Smooth muscle cell (in vitro differentiated cells): ENCODE measurements around the gene DOP1A. TPM values are rescaled to one million over a fixed set of nuclear protein-coding genes. Genes with fewer than 3 reads are reported as not detected.

ENCODE experiments used
- DNase-seq: peaks from one replicate; lab custom pipeline; 2025; ENCODE audit not compliant: unreplicated experiment; lab: John Stamatoyannopoulos, UW
- H2AFZ ChIP-seq: fragments of 200-600 bp; sonication (generic); 2 replicates; pipeline ENCODE4 v1.6.0; 2016; ENCODE audit warnings: antibody characterized with exemption, low read depth, mild to moderate bottlenecking
- H3F3A ChIP-seq: fragments of 200-600 bp; sonication (generic); 2 replicates; pipeline ENCODE4 v1.6.0; 2017; ENCODE audit warnings: antibody characterized with exemption, low read depth
- H3K27ac ChIP-seq: fragments of 200-600 bp; sonication (generic); 2 replicates; pipeline ENCODE4 v1.5.1; 2016; ENCODE audit warnings: low read depth, mild to moderate bottlenecking
- H3K27me3 ChIP-seq: fragments of 200-600 bp; sonication (generic); 2 replicates; pipeline ENCODE4 v1.6.1; 2016; ENCODE audit warnings: low read depth, mild to moderate bottlenecking
- H3K36me3 ChIP-seq: fragments of 200-600 bp; sonication (generic); 2 replicates; pipeline ENCODE4 v1.5.1; 2016; ENCODE audit warnings: low read depth
- H3K4me1 ChIP-seq: fragments of 200-600 bp; sonication (generic); 2 replicates; pipeline ENCODE4 v1.5.1; 2016; ENCODE audit warnings: low read depth
- H3K4me2 ChIP-seq: fragments of 200-600 bp; sonication (generic); 2 replicates; pipeline ENCODE4 v1.6.0; 2016; ENCODE audit warnings: mild to moderate bottlenecking
- H3K4me3 ChIP-seq: fragments of 200-600 bp; sonication (generic); 2 replicates; pipeline ENCODE4 v1.5.1; 2016; ENCODE audit warnings: mild to moderate bottlenecking
- H3K79me2 ChIP-seq: fragments of 200-600 bp; sonication (generic); 2 replicates; pipeline ENCODE4 v1.6.0; 2016; ENCODE audit warnings: low read depth, mild to moderate bottlenecking
- H3K9ac ChIP-seq: fragments of 200-600 bp; sonication (generic); 2 replicates; pipeline ENCODE4 v1.6.0; 2016; ENCODE audit warnings: low read depth
- H3K9me3 ChIP-seq: fragments of 200-600 bp; sonication (generic); replicated peaks from 2 replicates; pipeline ENCODE4 v1.5.1; 2016; ENCODE audit warnings: low read depth
- H4K20me1 ChIP-seq: fragments of 200-600 bp; sonication (generic); 2 replicates; pipeline ENCODE4 v1.6.0; 2016; ENCODE audit warnings: low read depth
- WGBS: methylation state at CpG from one replicate; pipeline ENCODE4 v1.1.7; 2016; ENCODE audit warnings: low lambda C conversion rate; 5-methylcytosine and 5-hydroxymethylcytosine counted together
- polyA plus RNA-seq: library from polyadenylated mRNA; unstranded; fragments of >200 nt; fragmentation: Nextera tagmentation; extraction: Ambion mirVana; gene quantifications from 2 replicates; pipeline ENCODE4 v1.2.1, GENCODE V29; 2016
- total RNA-seq: library from RNA; depleted of rRNA; stranded (reverse); fragments of >200 nt; gene quantifications from 2 replicates; pipeline ENCODE4 v1.2.3, GENCODE V29; 2014
- TF ChIP-seq, protein P1 (sequence below): fragments of 200-600 bp; sonication (generic); IDR thresholded peaks from 2 replicates; pipeline ENCODE4 v1.5.1; 2017; ENCODE audit warnings: borderline replicate concordance, mild to moderate bottlenecking, antibody characterized with exemption; ENCODE audit not compliant: insufficient read depth, poor library complexity, severe bottlenecking

DOP1A gene
- total and polyA plus RNA-seq, 2 experiments from 2014 or later: 0.93 to 11.0 TPM

DNA sequence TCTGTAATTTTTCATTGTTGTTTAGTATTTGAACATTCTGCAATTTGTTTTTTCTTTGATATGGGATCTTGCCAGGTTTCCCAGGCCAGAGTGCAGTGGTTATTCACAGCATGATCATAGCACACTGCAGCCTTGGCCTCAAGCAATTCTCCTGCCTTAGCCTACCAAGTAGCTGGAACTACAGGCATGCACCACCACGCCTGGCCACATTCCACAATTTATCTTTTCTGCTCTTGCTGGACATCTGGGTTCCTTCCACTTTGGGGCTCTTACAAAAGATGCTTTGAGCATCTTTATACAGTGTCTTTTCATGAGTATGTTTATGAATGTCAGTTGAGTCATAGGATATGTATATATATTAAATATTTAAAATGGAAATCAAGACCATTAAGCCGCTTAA lies 83.6 kb downstream of the DOP1A start:
- Histone ChIP-seq H3K9me3 (no peaks in the 10 kb centered on the region), H3K27me3 (no peaks in the 10 kb centered on the region), H3K27ac (no peak overlapping the region), H3K4me3 (no peak overlapping the region), H3K79me2 (no peaks in the 10 kb centered on the region), H3K36me3 (no peaks in the 10 kb centered on the region), H3K4me2 (no peak overlapping the region), H4K20me1 (no peaks in the 10 kb centered on the region), H3K4me1 (no peaks in the 10 kb centered on the region), H3K9ac (no peak overlapping the region), H2AFZ (no peak overlapping the region), H3F3A (no peaks in the 10 kb centered on the region)
- TF ChIP-seq, protein P1, sequence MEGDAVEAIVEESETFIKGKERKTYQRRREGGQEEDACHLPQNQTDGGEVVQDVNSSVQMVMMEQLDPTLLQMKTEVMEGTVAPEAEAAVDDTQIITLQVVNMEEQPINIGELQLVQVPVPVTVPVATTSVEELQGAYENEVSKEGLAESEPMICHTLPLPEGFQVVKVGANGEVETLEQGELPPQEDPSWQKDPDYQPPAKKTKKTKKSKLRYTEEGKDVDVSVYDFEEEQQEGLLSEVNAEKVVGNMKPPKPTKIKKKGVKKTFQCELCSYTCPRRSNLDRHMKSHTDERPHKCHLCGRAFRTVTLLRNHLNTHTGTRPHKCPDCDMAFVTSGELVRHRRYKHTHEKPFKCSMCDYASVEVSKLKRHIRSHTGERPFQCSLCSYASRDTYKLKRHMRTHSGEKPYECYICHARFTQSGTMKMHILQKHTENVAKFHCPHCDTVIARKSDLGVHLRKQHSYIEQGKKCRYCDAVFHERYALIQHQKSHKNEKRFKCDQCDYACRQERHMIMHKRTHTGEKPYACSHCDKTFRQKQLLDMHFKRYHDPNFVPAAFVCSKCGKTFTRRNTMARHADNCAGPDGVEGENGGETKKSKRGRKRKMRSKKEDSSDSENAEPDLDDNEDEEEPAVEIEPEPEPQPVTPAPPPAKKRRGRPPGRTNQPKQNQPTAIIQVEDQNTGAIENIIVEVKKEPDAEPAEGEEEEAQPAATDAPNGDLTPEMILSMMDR: no peak
- no peak for DNase-seq
- WGBS: 72% methylated on average over 2 of the region's 2 CpGs

DNA sequence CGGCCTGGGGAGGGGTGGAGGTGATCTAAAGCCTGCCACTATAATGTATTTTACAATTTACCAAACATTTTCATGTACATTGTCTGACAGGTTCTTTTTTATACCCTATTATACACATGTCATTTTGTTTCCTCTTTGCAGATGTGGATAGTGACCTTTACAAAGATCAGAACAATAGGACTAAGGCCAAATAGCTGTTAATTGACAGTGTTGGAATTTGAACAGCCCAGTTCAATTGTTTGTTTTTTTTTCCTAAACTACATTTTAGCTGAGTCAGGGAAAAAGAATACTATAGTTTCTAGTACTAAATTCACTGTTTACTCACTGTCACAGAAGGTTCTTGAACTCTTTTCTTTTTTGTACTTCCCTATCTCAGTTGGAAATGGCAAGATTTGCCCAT lies 85.4 kb downstream of the DOP1A start:
- TF ChIP-seq, protein P1: no peak
- no peaks in the 10 kb centered on the region for H3F3A ChIP-seq
- H3K27me3 ChIP-seq: no peaks in the 10 kb centered on the region
- H3K4me3 ChIP-seq: no peak overlapping the region
- no peaks in the 10 kb centered on the region for H3K4me1 ChIP-seq
- H3K36me3 ChIP-seq: peaks cover 4% of the 10 kb centered on the region
- no peaks in the 10 kb centered on the region for H3K9me3 ChIP-seq
- 96% methylated on average over 1 of the region's 1 CpG for WGBS
- H3K79me2 ChIP-seq: no peaks in the 10 kb centered on the region
- H3K9ac ChIP-seq: no peak overlapping the region
- no peak overlapping the region for H3K4me2 ChIP-seq
- H3K27ac ChIP-seq: no peak overlapping the region
- no peak for DNase-seq
- no peak overlapping the region for H2AFZ ChIP-seq
- H4K20me1 ChIP-seq: no peaks in the 10 kb centered on the region

DNA sequence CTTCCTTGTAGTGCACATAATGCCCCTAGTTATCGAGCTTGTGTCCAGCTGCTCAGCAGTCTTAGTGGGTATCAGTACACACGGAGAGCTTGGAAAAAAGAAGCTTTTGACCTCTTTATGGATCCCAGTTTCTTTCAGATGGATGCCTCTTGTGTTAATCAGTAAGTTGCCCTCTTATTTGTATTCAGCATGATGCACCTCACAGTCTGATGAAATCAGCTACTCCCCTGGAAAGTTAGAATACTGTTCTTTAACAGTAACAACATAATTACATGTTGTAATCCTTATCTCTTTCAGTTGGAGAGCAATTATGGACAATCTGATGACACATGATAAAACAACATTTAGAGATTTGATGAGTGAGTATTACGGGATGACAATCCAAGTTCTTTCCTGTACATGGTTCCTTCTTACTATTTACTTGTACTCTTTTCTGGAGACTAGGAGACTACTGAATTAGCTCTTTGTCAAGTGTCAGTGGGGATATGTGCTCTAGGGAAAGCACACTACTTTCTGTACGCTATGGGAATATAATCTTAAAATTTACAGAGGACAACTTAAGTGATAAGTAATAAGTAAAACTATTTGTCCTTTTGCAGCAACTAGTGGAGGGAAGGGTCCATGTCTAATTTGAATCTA lies 86.5 kb downstream of the DOP1A start:
- Histone ChIP-seq H3K27ac (no peak overlapping the region), H2AFZ (no peak overlapping the region), H3K9me3 (no peaks in the 10 kb centered on the region), H3K9ac (no peak overlapping the region), H4K20me1 (no peaks in the 10 kb centered on the region), H3K4me1 (no peaks in the 10 kb centered on the region), H3F3A (no peaks in the 10 kb centered on the region), H3K27me3 (no peaks in the 10 kb centered on the region), H3K36me3 (peaks cover 4% of the 10 kb centered on the region), H3K4me2 (no peak overlapping the region), H3K4me3 (no peak overlapping the region), H3K79me2 (no peaks in the 10 kb centered on the region)
- TF ChIP-seq, protein P1: no peak
- WGBS: 82% methylated on average over 4 of the region's 4 CpGs
- no peak for DNase-seq

DNA sequence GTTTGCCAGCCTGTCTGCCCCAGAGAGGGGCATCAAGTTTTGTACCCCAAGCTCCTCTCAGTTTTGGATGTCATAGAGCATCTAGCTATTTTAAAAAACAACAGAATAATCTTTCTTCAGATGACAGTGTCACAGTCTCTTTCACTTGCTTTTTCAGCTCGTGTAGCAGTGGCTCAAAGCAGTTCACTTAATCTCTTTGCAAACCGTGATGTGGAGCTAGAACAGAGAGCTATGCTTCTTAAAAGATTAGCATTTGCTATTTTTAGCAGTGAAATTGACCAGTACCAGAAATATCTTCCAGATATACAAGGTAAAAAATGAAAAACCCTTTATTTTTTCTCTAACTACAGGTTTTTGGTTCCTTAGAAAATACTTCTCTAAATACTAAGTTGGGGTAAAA lies 88.3 kb downstream of the DOP1A start:
- Histone ChIP-seq H3K79me2 (no peaks in the 10 kb centered on the region), H3K4me1 (no peaks in the 10 kb centered on the region), H3K36me3 (peaks cover 4% of the 10 kb centered on the region), H3K9ac (no peak overlapping the region), H3K27ac (no peak overlapping the region), H3K9me3 (no peaks in the 10 kb centered on the region), H3K4me3 (no peak overlapping the region), H3K4me2 (no peak overlapping the region), H4K20me1 (no peaks in the 10 kb centered on the region), H2AFZ (no peak overlapping the region), H3F3A (no peaks in the 10 kb centered on the region), H3K27me3 (no peaks in the 10 kb centered on the region)
- TF ChIP-seq, protein P1: no peak
- DNase-seq: no peak
- 17% methylated on average over 2 of the region's 2 CpGs for WGBS
